Measurements from ENCODE around the gene COPS7A. TPM values are rescaled to one million over a fixed set of nuclear protein-coding genes. Genes with fewer than 3 reads are reported as not detected.

The COPS7A gene
- total and polyA plus RNA-seq, 9 of the 15 experiments (the other 6 are each of a cell fraction or from before 2014, with no cell fraction given) = 12.7 to 36.0 (median 24.3) TPM

DNA sequence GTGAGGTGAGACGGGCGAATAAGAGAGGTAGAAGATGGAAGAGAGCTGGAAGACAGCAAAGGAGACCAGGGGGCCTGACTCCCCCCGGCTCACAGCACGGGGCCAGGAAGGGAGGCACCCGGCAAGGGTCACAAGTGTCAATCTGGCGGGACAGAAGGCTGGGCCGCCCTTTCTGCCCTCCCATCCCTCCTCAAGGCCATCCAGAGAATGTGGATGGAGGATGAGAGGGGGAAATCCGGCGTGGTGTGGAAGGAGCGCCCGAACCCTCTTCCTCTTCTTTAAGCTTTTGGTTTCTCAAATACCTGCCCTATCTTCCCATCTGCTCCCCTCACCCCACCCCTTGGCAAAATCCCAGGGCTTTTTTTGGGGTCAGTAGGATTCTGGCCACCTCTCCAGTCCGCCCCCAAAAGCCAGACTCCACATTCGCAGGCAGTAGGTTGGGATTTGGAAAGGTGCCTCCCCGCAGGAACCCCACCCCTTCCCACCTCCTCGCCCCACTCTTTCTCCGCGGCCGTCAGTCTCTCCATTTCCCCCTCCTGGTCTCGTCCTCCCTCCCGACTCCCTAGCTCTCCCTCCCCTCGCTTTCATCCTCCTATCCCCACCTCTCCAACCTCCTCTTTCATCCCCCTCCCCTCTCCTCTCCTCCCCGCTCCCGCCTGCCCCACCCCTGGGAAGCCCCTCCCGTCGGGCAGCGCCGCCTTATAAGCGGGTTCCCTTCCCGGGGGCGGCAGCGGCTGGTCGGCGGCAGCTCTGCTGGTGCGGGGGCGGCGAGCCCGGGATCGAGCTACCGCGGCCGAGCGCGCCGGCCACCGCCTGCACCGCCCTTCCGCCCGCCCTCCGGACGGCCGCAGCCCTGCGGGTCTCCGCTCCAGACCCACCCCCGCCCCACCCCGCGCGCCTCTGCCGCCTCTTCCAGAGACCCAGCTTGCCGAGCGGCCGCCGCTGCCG, 42.1 kb downstream of the COPS7A start, which contains the start of gene PTMS (continued):
- TF ChIP-seq, protein P1, sequence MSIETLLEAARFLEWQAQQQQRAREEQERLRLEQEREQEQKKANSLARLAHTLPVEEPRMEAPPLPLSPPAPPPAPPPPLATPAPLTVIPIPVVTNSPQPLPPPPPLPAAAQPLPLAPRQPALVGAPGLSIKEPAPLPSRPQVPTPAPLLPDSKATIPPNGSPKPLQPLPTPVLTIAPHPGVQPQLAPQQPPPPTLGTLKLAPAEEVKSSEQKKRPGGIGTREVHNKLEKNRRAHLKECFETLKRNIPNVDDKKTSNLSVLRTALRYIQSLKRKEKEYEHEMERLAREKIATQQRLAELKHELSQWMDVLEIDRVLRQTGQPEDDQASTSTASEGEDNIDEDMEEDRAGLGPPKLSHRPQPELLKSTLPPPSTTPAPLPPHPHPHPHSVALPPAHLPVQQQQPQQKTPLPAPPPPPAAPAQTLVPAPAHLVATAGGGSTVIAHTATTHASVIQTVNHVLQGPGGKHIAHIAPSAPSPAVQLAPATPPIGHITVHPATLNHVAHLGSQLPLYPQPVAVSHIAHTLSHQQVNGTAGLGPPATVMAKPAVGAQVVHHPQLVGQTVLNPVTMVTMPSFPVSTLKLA (conservative IDR thresholded peaks at IDR 0.05) = 0 out of 4 replicates have a peak, but pooled peaks of 1 of the 2 experiments have one; percentile 18
- TF ChIP-seq, protein P2, sequence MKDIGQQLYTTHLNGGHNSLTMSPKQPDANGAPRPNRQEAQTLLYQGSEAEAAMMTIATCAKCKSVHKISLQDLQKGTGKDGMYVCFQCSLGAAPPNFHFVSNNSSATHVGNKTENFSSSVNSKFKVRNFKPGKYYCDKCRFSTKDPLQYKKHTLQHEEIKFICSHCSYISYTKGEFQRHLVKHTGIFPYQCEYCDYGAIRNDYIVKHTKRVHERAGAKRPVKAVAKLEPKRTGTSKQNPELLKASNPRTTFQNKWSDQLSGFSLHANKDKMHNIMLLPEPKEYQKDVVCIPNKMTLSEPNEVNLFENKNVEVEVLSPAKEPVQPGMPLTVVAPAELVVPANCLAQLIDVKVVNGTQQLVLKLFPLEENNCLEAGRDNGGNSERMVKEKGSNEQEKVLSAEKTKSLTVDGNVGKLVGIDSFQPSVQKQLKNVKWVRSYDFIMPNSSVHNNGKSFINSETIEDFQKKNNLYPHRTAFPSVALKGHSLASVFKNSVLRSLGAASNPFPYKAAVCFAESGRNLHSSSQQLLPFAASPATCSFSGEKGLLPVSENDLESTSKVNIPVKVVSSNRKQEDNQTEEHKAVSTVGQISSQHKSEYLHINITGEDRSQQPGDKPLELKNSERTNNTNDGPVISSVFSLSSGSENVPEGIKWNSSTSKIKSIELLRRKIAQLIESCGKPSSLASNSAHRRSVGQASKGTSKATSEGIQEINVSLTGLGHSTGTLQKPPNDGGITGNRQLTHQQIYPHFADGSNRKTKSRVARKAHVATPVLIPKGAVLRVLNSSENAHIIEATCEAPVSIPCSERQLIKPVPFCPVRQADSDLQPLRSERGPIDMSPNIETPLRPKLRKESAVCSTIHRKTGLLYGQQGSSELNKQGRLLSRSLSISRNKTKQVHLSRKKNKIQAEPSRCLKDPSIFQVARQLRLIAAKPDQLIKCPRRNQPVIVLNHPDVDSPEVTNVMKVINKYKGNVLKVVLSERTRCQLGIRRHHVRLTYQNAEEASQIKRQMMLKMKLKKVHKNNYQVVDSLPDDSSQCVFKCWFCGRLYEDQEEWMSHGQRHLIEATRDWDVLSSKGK (CRISPR knock-in tag; IDR thresholded peaks at IDR 0.05) = no peak
- TF ChIP-seq ZNF785 (CRISPR knock-in tag; IDR thresholded peaks at IDR 0.05) (no peak), RBBP5 (IDR thresholded peaks at IDR 0.05; ENCODE audit: borderline replicate concordance, insufficient read depth, low read length, poor library complexity, severe bottlenecking) (peak; percentile 48), POLR2A (conservative IDR thresholded peaks at IDR 0.05) (peak; percentile 63; the same call in 1 of the 2 replicates), RB1 (IDR thresholded peaks at IDR 0.05; ENCODE audit: low read depth) (peak; percentile 23; the same call in 1 of the 2 replicates), YY1 (IDR thresholded peaks at IDR 0.05; ENCODE audit: borderline replicate concordance in 1 of 3, control insufficient read depth in 1 of 3, extremely low read depth in 1 of 3, insufficient read depth in 3 of 3, insufficient read length in 1 of 3, insufficient replicate concordance in 2 of 3, low read depth in 1 of 3, low read length in 2 of 3) (peak in 2 of 3 experiments; percentile 11 to 37), CREM (IDR thresholded peaks at IDR 0.05; ENCODE audit: low read depth) (0 out of 2 replicates have a peak, but pooled peaks have one; percentile 12), ZNF24 (IDR thresholded peaks at IDR 0.05) (no peak), TAF1 (IDR thresholded peaks at IDR 0.05; ENCODE audit: control insufficient read depth, extremely low read depth, insufficient read depth, low read length, severe bottlenecking) (peak; percentile 63), SUPT5H (IDR thresholded peaks at IDR 0.05) (peak; percentile 45), SIN3A (IDR thresholded peaks at IDR 0.05; ENCODE audit: borderline replicate concordance in 2 of 2, control insufficient read depth in 1 of 2, low read depth in 2 of 2, low read length in 2 of 2) (0 out of 4 replicates have a peak, but pooled peaks of 1 of the 2 experiments have one; percentile 33), HDAC1 (IDR thresholded peaks at IDR 0.05) (peak in 1 of 2 experiments; percentile 58; a peak in 2 of 4 replicates), KLF10 (CRISPR knock-in tag; IDR thresholded peaks at IDR 0.05) (no peak), ZNF143 (CRISPR knock-in tag; IDR thresholded peaks at IDR 0.05) (no peak), ZFPM2 (CRISPR knock-in tag; IDR thresholded peaks at IDR 0.05) (no peak)
- TF ChIP-seq, protein P3, sequence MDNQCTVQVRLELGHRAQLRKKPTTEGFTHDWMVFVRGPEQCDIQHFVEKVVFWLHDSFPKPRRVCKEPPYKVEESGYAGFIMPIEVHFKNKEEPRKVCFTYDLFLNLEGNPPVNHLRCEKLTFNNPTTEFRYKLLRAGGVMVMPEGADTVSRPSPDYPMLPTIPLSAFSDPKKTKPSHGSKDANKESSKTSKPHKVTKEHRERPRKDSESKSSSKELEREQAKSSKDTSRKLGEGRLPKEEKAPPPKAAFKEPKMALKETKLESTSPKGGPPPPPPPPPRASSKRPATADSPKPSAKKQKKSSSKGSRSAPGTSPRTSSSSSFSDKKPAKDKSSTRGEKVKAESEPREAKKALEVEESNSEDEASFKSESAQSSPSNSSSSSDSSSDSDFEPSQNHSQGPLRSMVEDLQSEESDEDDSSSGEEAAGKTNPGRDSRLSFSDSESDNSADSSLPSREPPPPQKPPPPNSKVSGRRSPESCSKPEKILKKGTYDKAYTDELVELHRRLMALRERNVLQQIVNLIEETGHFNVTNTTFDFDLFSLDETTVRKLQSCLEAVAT (IDR thresholded peaks at IDR 0.05) = peak in 1 of 2 experiments; percentile 67; a peak in 2 of 4 replicates
- TF ChIP-seq, protein P4, sequence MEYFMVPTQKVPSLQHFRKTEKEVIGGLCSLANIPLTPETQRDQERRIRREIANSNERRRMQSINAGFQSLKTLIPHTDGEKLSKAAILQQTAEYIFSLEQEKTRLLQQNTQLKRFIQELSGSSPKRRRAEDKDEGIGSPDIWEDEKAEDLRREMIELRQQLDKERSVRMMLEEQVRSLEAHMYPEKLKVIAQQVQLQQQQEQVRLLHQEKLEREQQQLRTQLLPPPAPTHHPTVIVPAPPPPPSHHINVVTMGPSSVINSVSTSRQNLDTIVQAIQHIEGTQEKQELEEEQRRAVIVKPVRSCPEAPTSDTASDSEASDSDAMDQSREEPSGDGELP (CRISPR knock-in tag; IDR thresholded peaks at IDR 0.05; ENCODE audit: borderline replicate concordance) = no peak

All from K562 (cell line).